ENCODE results near the gene RGS11. TPM values are rescaled to one million over a fixed set of nuclear protein-coding genes. Genes with fewer than 3 reads are reported as not detected.

The RGS11 gene
- total RNA-seq, 1 experiment from 2014 or later: not detected

DNA sequence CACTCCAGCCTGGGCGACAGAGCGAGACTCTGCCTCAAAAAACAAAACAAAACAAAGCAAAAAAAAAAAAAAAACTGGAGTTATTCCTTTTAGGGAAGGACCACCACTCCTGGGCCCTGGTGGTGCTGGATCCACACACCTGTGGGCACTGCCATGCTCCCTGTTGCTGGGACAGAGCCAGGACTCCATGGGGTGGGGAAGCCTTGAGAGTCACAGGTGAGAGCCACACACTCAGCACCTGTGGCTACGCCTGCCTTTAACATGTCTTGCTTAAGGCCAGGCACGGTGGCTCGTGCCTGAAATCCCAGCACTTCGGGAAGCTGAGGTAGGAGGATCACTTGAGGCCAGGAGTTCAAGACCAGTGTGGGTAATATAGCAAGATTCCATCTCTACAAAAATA, 25.5 kb upstream of the RGS11 start:
- CTCF ChIA-PET: no interaction called here
- TF ChIP-seq CTCF (conservative IDR thresholded peaks at IDR 0.05; ENCODE audit: low read depth, low read length): no peak
- TF ChIP-seq EZH2 (IDR thresholded peaks at IDR 0.05; ENCODE audit: borderline replicate concordance, low read depth, low read length, poor library complexity, severe bottlenecking): no peak
- intact Hi-C loops (cut with micrococcal nuclease; ENCODE audit: unreplicated experiment): no loop called here
- POLR2A ChIA-PET (ENCODE audit: low non-redundant PET): no interaction called here
- Histone ChIP-seq H3K4me3 (ENCODE audit: low read depth, low read length, poor library complexity, severe bottlenecking) (no peak overlapping the region), H3K36me3 (ENCODE audit: insufficient read depth, low read length, poor library complexity, severe bottlenecking) (no peaks in the 10 kb centered on the region), H3K27ac (ENCODE audit: low read depth, low read length, poor library complexity, severe bottlenecking) (no peak overlapping the region), H3K4me1 (ENCODE audit: insufficient read depth, low read length, poor library complexity, severe bottlenecking) (no peaks in the 10 kb centered on the region), H3K9me3 (ENCODE audit: low read depth, low read length, poor library complexity, severe bottlenecking) (no peaks in the 10 kb centered on the region), H3K27me3 (replicated peaks; ENCODE audit: insufficient read depth, low read depth, low read length, poor library complexity) (no peaks in the 10 kb centered on the region)
- BruUV-seq (replicated peaks): no TSS peak
- DNase-seq (ENCODE audit: low spot score): no peak

DNA sequence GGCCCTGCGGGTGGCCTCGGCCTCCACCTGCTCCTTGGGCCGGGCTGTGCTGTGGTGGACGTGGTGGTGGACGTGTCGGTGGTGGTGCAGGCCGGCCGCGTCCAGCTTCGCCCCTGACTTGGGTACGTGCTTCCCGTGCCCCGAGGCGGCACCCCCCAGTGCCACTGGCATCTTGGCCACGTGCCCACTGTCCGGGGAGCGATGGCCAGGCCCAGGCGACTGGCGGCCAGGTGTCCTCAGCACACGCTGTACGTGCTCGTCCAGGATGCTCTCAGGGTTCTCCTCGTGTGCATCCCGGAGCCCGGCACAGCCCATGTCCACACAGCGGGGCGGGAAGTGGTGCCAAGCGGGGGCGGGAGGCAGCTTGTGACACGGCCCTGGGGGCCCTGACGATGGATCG, 22.1 kb upstream of the RGS11 start:
- Histone ChIP-seq H3K9me3 (ENCODE audit: low read depth, low read length, poor library complexity, severe bottlenecking) (no peaks in the 10 kb centered on the region), H3K4me3 (ENCODE audit: low read depth, low read length, poor library complexity, severe bottlenecking) (no peak overlapping the region), H3K4me1 (ENCODE audit: insufficient read depth, low read length, poor library complexity, severe bottlenecking) (no peaks in the 10 kb centered on the region), H3K27ac (ENCODE audit: low read depth, low read length, poor library complexity, severe bottlenecking) (no peak overlapping the region), H3K27me3 (replicated peaks; ENCODE audit: insufficient read depth, low read depth, low read length, poor library complexity) (no peaks in the 10 kb centered on the region), H3K36me3 (ENCODE audit: insufficient read depth, low read length, poor library complexity, severe bottlenecking) (no peaks in the 10 kb centered on the region)
- intact Hi-C loops (cut with micrococcal nuclease; ENCODE audit: unreplicated experiment): no loop called here
- CTCF ChIA-PET: no interaction called here
- TF ChIP-seq EZH2 (IDR thresholded peaks at IDR 0.05; ENCODE audit: borderline replicate concordance, low read depth, low read length, poor library complexity, severe bottlenecking): no peak
- no peak for TF ChIP-seq CTCF (conservative IDR thresholded peaks at IDR 0.05; ENCODE audit: low read depth, low read length)
- no TSS peak for BruUV-seq (replicated peaks)
- DNase-seq (ENCODE audit: low spot score): no peak
- POLR2A ChIA-PET (ENCODE audit: low non-redundant PET): no interaction called here

DNA sequence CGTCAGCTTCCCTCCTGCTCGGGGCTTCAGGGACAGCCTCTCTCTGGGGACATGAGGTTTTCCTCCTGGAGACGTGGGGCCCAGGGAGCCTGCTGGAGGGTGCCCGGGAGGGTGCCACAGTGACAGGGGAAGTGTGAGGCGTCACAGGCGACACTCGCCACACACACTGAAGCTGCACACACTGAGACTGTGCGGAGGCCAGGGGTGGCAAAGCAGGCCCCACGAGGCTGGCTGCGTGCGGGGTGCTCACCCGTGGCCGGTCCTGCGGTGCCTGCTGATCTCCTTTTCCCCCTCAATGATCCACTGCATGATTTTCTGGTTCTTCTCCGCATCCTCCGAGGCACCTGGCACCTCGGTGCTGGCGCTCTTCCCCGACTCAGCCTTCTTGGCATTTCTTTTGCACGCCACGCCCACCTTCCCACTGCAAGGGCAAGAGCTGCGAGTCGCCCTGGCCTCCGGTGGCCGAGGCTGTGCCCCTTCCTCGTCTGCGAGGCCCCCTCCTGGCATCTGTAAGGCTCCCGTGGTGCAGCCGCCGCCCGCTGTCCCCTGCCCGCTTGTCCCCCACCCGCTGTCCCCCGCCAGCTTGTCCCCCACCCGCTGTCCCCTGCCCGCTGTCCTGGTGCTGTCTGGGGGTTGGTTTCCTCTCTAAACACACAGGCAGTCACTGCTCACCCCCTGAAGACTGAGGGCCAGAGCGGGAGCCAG, 21.2 kb upstream of the RGS11 start:
- intact Hi-C loops (cut with micrococcal nuclease; ENCODE audit: unreplicated experiment): no loop called here
- ChIA-PET POLR2A (ENCODE audit: low non-redundant PET) (no interaction called here), CTCF (no interaction called here)
- Histone ChIP-seq H3K9me3 (ENCODE audit: low read depth, low read length, poor library complexity, severe bottlenecking) (no peaks in the 10 kb centered on the region), H3K4me1 (ENCODE audit: insufficient read depth, low read length, poor library complexity, severe bottlenecking) (no peaks in the 10 kb centered on the region), H3K27ac (ENCODE audit: low read depth, low read length, poor library complexity, severe bottlenecking) (no peak overlapping the region), H3K4me3 (ENCODE audit: low read depth, low read length, poor library complexity, severe bottlenecking) (no peak overlapping the region), H3K27me3 (replicated peaks; ENCODE audit: insufficient read depth, low read depth, low read length, poor library complexity) (no peaks in the 10 kb centered on the region), H3K36me3 (ENCODE audit: insufficient read depth, low read length, poor library complexity, severe bottlenecking) (no peaks in the 10 kb centered on the region)
- no TSS peak for BruUV-seq (replicated peaks)
- DNase-seq (ENCODE audit: low spot score): no peak
- no peak for TF ChIP-seq EZH2 (IDR thresholded peaks at IDR 0.05; ENCODE audit: borderline replicate concordance, low read depth, low read length, poor library complexity, severe bottlenecking)
- TF ChIP-seq CTCF (conservative IDR thresholded peaks at IDR 0.05; ENCODE audit: low read depth, low read length): no peak
